Fibroblast of lung (primary cell): Measurements from ENCODE around the gene ENKUR. TPM values are rescaled to one million over a fixed set of nuclear protein-coding genes. Genes with fewer than 3 reads are reported as not detected.

Experiments used
- DNase-seq, 2 donors: peaks; one replicate each; pipeline versions ENCODE4 v3.0.0 to v3.0.0-alpha.2; 2010; ENCODE audit warnings: low read depth in 2 of 2
- H2AFZ ChIP-seq: 2 replicates; pipeline ENCODE4 v1.5.1; 2012; ENCODE audit warnings: low read length, control low read depth, inconsistent platforms
- H3K27ac ChIP-seq: 2 replicates; pipeline ENCODE4 v1.5.1; 2011; ENCODE audit warnings: low read length, control low read depth; ENCODE audit not compliant: insufficient read depth
- H3K27me3 ChIP-seq: 2 replicates; pipeline ENCODE4 v1.5.1; 2011; ENCODE audit warnings: mild to moderate bottlenecking, low read length; ENCODE audit not compliant: control insufficient read depth, insufficient read depth
- H3K36me3 ChIP-seq: 2 replicates; pipeline ENCODE4 v1.5.1; 2011; ENCODE audit warnings: low read length; ENCODE audit not compliant: control insufficient read depth, insufficient read depth
- H3K4me1 ChIP-seq: 2 replicates; pipeline ENCODE4 v1.5.1; 2011; ENCODE audit warnings: low read length; ENCODE audit not compliant: control insufficient read depth, insufficient read depth; ENCODE audit errors: extremely low read depth
- H3K4me2 ChIP-seq: 2 replicates; pipeline ENCODE4 v1.5.1; 2011; ENCODE audit warnings: low read length, control low read depth; ENCODE audit not compliant: insufficient read depth; ENCODE audit errors: extremely low read depth
- H3K4me3 ChIP-seq, 4 experiments: fragments of 200-600 bp in 1 of 4; sonication (generic) in 1 of 4; replicated peaks in 1 of 4; 2 replicates each; pipeline ENCODE4 v1.5.1; 2011 to 2016; ENCODE audit warnings: low read length in 4 of 4, low read depth in 3 of 4, mild to moderate bottlenecking in 3 of 4, control low read depth in 2 of 4, inconsistent platforms in 1 of 4, mixed read lengths in 1 of 4; ENCODE audit not compliant: insufficient read depth in 1 of 4; ENCODE audit errors: control extremely low read depth in 1 of 4
- H3K79me2 ChIP-seq: 2 replicates; pipeline ENCODE4 v1.5.1; 2012; ENCODE audit warnings: mild to moderate bottlenecking, low read length, inconsistent platforms; ENCODE audit not compliant: control insufficient read depth, insufficient read depth
- H3K9ac ChIP-seq: 2 replicates; pipeline ENCODE4 v1.5.1; 2011; ENCODE audit warnings: mild to moderate bottlenecking, low read length, control low read depth; ENCODE audit not compliant: insufficient read depth
- H3K9me3 ChIP-seq: 2 replicates; pipeline ENCODE4 v1.5.1; 2012; ENCODE audit warnings: low read depth, low read length; ENCODE audit not compliant: control insufficient read depth, insufficient read depth
- H4K20me1 ChIP-seq: 2 replicates; pipeline ENCODE4 v1.5.1; 2011; ENCODE audit warnings: low read length; ENCODE audit not compliant: control insufficient read depth, insufficient read depth; ENCODE audit errors: extremely low read depth
- CTCF ChIP-seq, 2 donors: IDR thresholded peaks in 1 of 2; conservative IDR thresholded peaks in 1 of 2; 1 replicate in 1 of 2; 2 replicates in 1 of 2; pipeline ENCODE4 v1.5.1; 2011 to 2012; ENCODE audit warnings: low read length in 2 of 2, control low read depth in 1 of 2, inconsistent platforms in 1 of 2, low read depth in 1 of 2, mild to moderate bottlenecking in 1 of 2
- EZH2 ChIP-seq: IDR thresholded peaks from 2 replicates; pipeline ENCODE4 v1.5.1; 2012; ENCODE audit warnings: low read length, control low read depth, mild to moderate bottlenecking; ENCODE audit errors: missing control alignments
- polyA plus RNA-seq, 2 donors: library from polyadenylated mRNA; depleted of rRNA in 1 of 2; stranded (reverse) in 1 of 2; unstranded in 1 of 2; fragments of >200 nt; gene quantifications; 2 replicates each; pipeline ENCODE4 v1.2.1, GENCODE V29; 2011 to 2012; ENCODE audit warnings: missing spikeins in 1 of 2
- total RNA-seq: library from RNA; depleted of rRNA; stranded (reverse); fragments of >200 nt; gene quantifications from 2 replicates; pipeline ENCODE4 v1.2.1, GENCODE V29; 2014

The ENKUR gene
- total and polyA plus RNA-seq, 2 donors (not counting 1 experiment from before 2014, with no cell fraction given), result 0.06 to 0.17 TPM

- Histone ChIP-seq H4K20me1 (no peaks in the 10 kb centered on the region), H3K36me3 (no peaks in the 10 kb centered on the region), H3K27ac (no peak overlapping the region), H3K79me2 (no peaks in the 10 kb centered on the region), H3K4me3 (no peak overlapping the region), H2AFZ (no peak overlapping the region), H3K9me3 (no peaks in the 10 kb centered on the region), H3K27me3 (no peaks in the 10 kb centered on the region), H3K9ac (no peak overlapping the region), H3K4me1 (no peaks in the 10 kb centered on the region), H3K4me2 (no peak overlapping the region)
- TF ChIP-seq CTCF (conservative IDR thresholded peaks at IDR 0.05 in 1 of 2, IDR thresholded peaks at IDR 0.05 in 1 of 2; ENCODE audit: low read depth in 1 of 2, low read length in 2 of 2) (no peak), EZH2 (no peak)
- DNase-seq, result no peak
Observed at GRCh38 chr10:24992512-24993133, 23.3 kb downstream of the ENKUR start.

GRCh38 chr10:24991298-24991697, 24.7 kb downstream of the ENKUR start:
- Histone ChIP-seq H3K36me3 (no peaks in the 10 kb centered on the region), H3K4me1 (no peaks in the 10 kb centered on the region), H4K20me1 (no peaks in the 10 kb centered on the region), H3K4me2 (no peak overlapping the region), H3K79me2 (no peaks in the 10 kb centered on the region), H2AFZ (no peak overlapping the region), H3K27me3 (no peaks in the 10 kb centered on the region), H3K9me3 (no peaks in the 10 kb centered on the region), H3K9ac (no peak overlapping the region), H3K27ac (no peak overlapping the region), H3K4me3 (no peak overlapping the region)
- no peak for DNase-seq
- TF ChIP-seq CTCF (conservative IDR thresholded peaks at IDR 0.05 in 1 of 2, IDR thresholded peaks at IDR 0.05 in 1 of 2; ENCODE audit: low read depth in 1 of 2, low read length in 2 of 2), result no peak
- no peak for TF ChIP-seq EZH2

GRCh38 chr10:24989867-24990266, 26.1 kb downstream of the ENKUR start:
- H3K27ac ChIP-seq, result no peak overlapping the region
- peak; percentile 3 to 58 for DNase-seq
- H2AFZ ChIP-seq, result no peak overlapping the region
- no peak overlapping the region for H3K4me3 ChIP-seq
- no peaks in the 10 kb centered on the region for H3K79me2 ChIP-seq
- no peak for TF ChIP-seq CTCF (conservative IDR thresholded peaks at IDR 0.05 in 1 of 2, IDR thresholded peaks at IDR 0.05 in 1 of 2; ENCODE audit: low read depth in 1 of 2, low read length in 2 of 2)
- no peak for TF ChIP-seq EZH2
- H3K4me1 ChIP-seq, result no peaks in the 10 kb centered on the region
- H3K4me2 ChIP-seq, result no peak overlapping the region
- H3K36me3 ChIP-seq, result no peaks in the 10 kb centered on the region
- H3K9me3 ChIP-seq, result no peaks in the 10 kb centered on the region
- H4K20me1 ChIP-seq, result no peaks in the 10 kb centered on the region
- no peaks in the 10 kb centered on the region for H3K27me3 ChIP-seq
- no peak overlapping the region for H3K9ac ChIP-seq
